ENCODE measurements around the gene ALG11.
A peak's percentile ranks its signal among the peaks of the same experiment; 100 is the strongest.

Gene ALG11

GRCh38 chr13:52001120-52001731 is 11.0 kb upstream of the ALG11 start:
- H3K79me2 ChIP-seq (ENCODE audit: insufficient read depth, low read length), result no peaks in the 10 kb centered on the region
- H3K4me2 ChIP-seq (ENCODE audit: low read depth, low read length, poor library complexity, severe bottlenecking), result no peak overlapping the region
- H3K36me3 ChIP-seq (ENCODE audit: insufficient read depth, low read length), result no peaks in the 10 kb centered on the region

GRCh38 chr13:52002361-52002760 is 9.8 kb upstream of the ALG11 start:
- H3K9me2 ChIP-seq (replicated peaks; ENCODE audit: low read depth, low read length), result no peaks in the 10 kb centered on the region
- H3K27me3 ChIP-seq (ENCODE audit: insufficient read depth, low read length, poor library complexity, severe bottlenecking), result no peaks in the 10 kb centered on the region
- no peaks in the 10 kb centered on the region for H3F3A ChIP-seq (ENCODE audit: low read depth)
- no peak overlapping the region for H2AFZ ChIP-seq (ENCODE audit: low read length)
- no peaks in the 10 kb centered on the region for H3K36me3 ChIP-seq (ENCODE audit: insufficient read depth, low read length)
- H3K9me3 ChIP-seq (ENCODE audit: insufficient read depth, low read depth, low read length), result no peaks in the 10 kb centered on the region
- H4K20me1 ChIP-seq (ENCODE audit: insufficient read depth, low read length, poor library complexity, severe bottlenecking), result no peaks in the 10 kb centered on the region
- no peak overlapping the region for H3K4me2 ChIP-seq (ENCODE audit: low read depth, low read length, poor library complexity, severe bottlenecking)
- no peaks in the 10 kb centered on the region for H3K4me1 ChIP-seq (ENCODE audit: insufficient read depth, low read length, poor library complexity, severe bottlenecking)
- H3K4me3 ChIP-seq (ENCODE audit: low read length, poor library complexity, severe bottlenecking), result no peak overlapping the region
- TF ChIP-seq EZH2phosphoT487 (IDR thresholded peaks at IDR 0.05; ENCODE audit: borderline replicate concordance) (no peak), CTCF (conservative IDR thresholded peaks at IDR 0.05; ENCODE audit: low read length) (no peak)
- H3K9ac ChIP-seq (ENCODE audit: low read depth, low read length, poor library complexity, severe bottlenecking), result no peak overlapping the region
- H3K79me2 ChIP-seq (ENCODE audit: insufficient read depth, low read length), result no peaks in the 10 kb centered on the region

More at GRCh38 chr13:52001120-52001731, 11.0 kb upstream of the ALG11 start:
- H3K9me2 ChIP-seq (replicated peaks; ENCODE audit: low read depth, low read length), result no peaks in the 10 kb centered on the region
- no peaks in the 10 kb centered on the region for H3K27me3 ChIP-seq (ENCODE audit: insufficient read depth, low read length, poor library complexity, severe bottlenecking)
- H4K20me1 ChIP-seq (ENCODE audit: insufficient read depth, low read length, poor library complexity, severe bottlenecking), result no peaks in the 10 kb centered on the region
- no peaks in the 10 kb centered on the region for H3K4me1 ChIP-seq (ENCODE audit: insufficient read depth, low read length, poor library complexity, severe bottlenecking)
- peak; percentile 78 for TF ChIP-seq CTCF (conservative IDR thresholded peaks at IDR 0.05; ENCODE audit: low read length)
- no peak for TF ChIP-seq EZH2phosphoT487 (IDR thresholded peaks at IDR 0.05; ENCODE audit: borderline replicate concordance)
- no peaks in the 10 kb centered on the region for H3F3A ChIP-seq (ENCODE audit: low read depth)
- H3K4me3 ChIP-seq (ENCODE audit: low read length, poor library complexity, severe bottlenecking), result no peak overlapping the region
- H2AFZ ChIP-seq (ENCODE audit: low read length), result no peak overlapping the region
- H3K9ac ChIP-seq (ENCODE audit: low read depth, low read length, poor library complexity, severe bottlenecking), result no peak overlapping the region
- no peaks in the 10 kb centered on the region for H3K9me3 ChIP-seq (ENCODE audit: insufficient read depth, low read depth, low read length)

GRCh38 chr13:52003541-52003940 is 8.7 kb upstream of the ALG11 start:
- H2AFZ ChIP-seq (ENCODE audit: low read length), result no peak overlapping the region
- no peak overlapping the region for H3K4me2 ChIP-seq (ENCODE audit: low read depth, low read length, poor library complexity, severe bottlenecking)
- no peaks in the 10 kb centered on the region for H3K79me2 ChIP-seq (ENCODE audit: insufficient read depth, low read length)
- no peaks in the 10 kb centered on the region for H3F3A ChIP-seq (ENCODE audit: low read depth)
- H3K36me3 ChIP-seq (ENCODE audit: insufficient read depth, low read length), result no peaks in the 10 kb centered on the region
- no peaks in the 10 kb centered on the region for H3K9me2 ChIP-seq (replicated peaks; ENCODE audit: low read depth, low read length)
- no peaks in the 10 kb centered on the region for H3K4me1 ChIP-seq (ENCODE audit: insufficient read depth, low read length, poor library complexity, severe bottlenecking)
- H4K20me1 ChIP-seq (ENCODE audit: insufficient read depth, low read length, poor library complexity, severe bottlenecking), result no peaks in the 10 kb centered on the region
- TF ChIP-seq CTCF (conservative IDR thresholded peaks at IDR 0.05; ENCODE audit: low read length), result no peak
- TF ChIP-seq EZH2phosphoT487 (IDR thresholded peaks at IDR 0.05; ENCODE audit: borderline replicate concordance), result no peak
- H3K9me3 ChIP-seq (ENCODE audit: insufficient read depth, low read depth, low read length), result no peaks in the 10 kb centered on the region
- no peaks in the 10 kb centered on the region for H3K27me3 ChIP-seq (ENCODE audit: insufficient read depth, low read length, poor library complexity, severe bottlenecking)
- no peak overlapping the region for H3K9ac ChIP-seq (ENCODE audit: low read depth, low read length, poor library complexity, severe bottlenecking)
- H3K4me3 ChIP-seq (ENCODE audit: low read length, poor library complexity, severe bottlenecking), result no peak overlapping the region

Data from Loucy (cell line).